SU-DHL-6 (cell line): ENCODE measurements around the gene ARTN.

Experiments used
- EZH2phosphoT487 ChIP-seq: fragments of 200-600 bp; sonication (generic), shearing (Covaris generic); conservative IDR thresholded peaks from 2 replicates; pipeline ENCODE4 v1.6.1; 2018; ENCODE audit warnings: mild to moderate bottlenecking, antibody characterized with exemption, low read length, moderate library complexity, mixed read lengths
- TF ChIP-seq, protein P1 (sequence below): fragments of 200-600 bp; sonication (generic); IDR thresholded peaks from one replicate; pipeline ENCODE4 v1.5.1; 2017; ENCODE audit warnings: antibody characterized with exemption, mild to moderate bottlenecking, low read length, moderate library complexity; ENCODE audit not compliant: insufficient read depth, poor library complexity, severe bottlenecking

DNA sequence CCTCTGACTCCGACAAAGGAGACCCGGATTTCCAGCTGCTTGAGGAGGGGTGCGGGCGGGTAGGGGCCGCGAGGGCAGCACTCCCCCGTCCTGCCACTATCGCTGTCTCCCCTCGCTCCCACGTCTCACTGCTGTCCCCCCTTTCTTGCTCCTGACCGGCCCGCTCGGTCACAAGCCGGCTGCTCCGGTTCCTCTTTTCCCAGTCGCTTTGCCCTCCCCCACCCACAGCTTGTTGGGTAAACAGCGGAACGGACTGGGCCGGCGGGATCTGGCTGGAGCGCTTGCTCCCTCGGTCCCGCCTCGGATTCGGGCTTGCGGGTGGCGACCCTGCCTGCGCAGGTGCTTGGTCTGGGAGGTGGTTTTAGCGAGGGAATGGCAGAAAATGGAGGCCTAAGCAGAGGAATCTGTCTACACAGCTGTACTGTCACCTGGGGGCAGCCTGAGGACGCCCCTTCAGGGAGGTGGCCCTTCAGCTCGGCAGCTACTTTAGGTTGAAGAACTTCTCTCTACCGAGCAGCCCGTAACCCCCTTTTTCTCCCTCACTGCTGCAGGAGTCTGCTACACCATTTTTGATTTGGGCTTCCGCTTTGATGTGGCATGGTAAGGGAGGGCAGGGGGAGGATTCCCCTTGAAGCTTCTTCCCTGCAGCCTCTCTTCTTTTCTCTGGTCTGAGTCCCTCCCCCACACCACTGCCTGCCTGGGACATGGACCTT, 41.8 kb downstream of the ARTN start:
- TF ChIP-seq, protein P1, sequence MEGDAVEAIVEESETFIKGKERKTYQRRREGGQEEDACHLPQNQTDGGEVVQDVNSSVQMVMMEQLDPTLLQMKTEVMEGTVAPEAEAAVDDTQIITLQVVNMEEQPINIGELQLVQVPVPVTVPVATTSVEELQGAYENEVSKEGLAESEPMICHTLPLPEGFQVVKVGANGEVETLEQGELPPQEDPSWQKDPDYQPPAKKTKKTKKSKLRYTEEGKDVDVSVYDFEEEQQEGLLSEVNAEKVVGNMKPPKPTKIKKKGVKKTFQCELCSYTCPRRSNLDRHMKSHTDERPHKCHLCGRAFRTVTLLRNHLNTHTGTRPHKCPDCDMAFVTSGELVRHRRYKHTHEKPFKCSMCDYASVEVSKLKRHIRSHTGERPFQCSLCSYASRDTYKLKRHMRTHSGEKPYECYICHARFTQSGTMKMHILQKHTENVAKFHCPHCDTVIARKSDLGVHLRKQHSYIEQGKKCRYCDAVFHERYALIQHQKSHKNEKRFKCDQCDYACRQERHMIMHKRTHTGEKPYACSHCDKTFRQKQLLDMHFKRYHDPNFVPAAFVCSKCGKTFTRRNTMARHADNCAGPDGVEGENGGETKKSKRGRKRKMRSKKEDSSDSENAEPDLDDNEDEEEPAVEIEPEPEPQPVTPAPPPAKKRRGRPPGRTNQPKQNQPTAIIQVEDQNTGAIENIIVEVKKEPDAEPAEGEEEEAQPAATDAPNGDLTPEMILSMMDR, result no peak
- no peak for TF ChIP-seq EZH2phosphoT487
